GM19240 (cell line): Measurements from ENCODE around the gene CEP89.
"Not testable (repeated sequence)": the region's sequence is repeated elsewhere in the genome, so short reads cannot be mapped to it uniquely, and the experiment has no call there.

Experiments used
- DNase-seq: peaks from one replicate; pipeline ENCODE4 v3.0.0; 2011; ENCODE audit warnings: low spot score; ENCODE audit not compliant: insufficient read length

Gene CEP89

GRCh38 chr19:32869966-32870573 is 101.7 kb downstream of the CEP89 start:
- no peak for DNase-seq

- no peak for DNase-seq
Measured at GRCh38 chr19:32869369-32869965, 102.3 kb downstream of the CEP89 start, which contains the start of gene SLC7A9. Gene SLC7A9, minus strand, starts transcription at chr19:32869767. Its CDS starts 1,233 bp downstream, at chr19:32868534.

DNA sequence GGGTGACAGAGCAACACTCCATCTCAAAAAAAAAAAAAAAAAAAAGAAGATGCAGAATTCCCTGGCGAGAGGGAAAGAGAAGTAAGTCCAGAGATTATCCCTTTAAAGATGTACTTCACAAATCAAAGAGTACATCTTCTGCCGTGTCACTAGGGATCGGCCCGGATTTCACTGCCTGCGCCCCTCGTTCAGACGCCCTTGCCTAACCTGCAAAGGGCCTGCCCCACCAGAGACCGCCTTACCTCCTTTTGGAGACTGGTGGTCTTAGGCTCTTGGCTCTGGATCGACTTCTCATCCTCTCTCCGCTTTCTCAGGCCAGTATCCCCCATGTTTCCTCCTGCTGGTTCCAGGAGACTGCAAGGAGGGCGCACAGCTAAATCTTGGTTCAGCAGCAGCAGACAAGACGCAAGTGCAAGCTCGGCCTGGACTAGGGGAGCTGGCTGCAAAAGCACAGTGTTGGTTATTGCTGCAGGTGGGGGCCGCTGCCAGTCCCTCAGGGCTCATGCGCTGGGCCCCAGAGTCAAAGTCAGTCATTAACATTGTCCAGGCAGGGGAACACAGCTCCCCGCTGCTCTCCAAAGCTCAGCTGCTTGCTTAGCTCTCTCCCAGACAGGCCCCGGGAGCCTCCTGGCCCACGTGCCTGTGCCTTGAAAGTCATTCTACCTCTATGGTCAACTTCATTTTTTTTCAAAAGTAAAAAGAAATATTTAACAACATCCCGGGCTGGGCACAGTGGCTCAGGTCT is 103.4 kb downstream of the CEP89 start:
- DNase-seq, result no peak

GRCh38 chr19:32867436-32867835 is 104.3 kb downstream of the CEP89 start:
- not testable (repeated sequence) for DNase-seq

DNA sequence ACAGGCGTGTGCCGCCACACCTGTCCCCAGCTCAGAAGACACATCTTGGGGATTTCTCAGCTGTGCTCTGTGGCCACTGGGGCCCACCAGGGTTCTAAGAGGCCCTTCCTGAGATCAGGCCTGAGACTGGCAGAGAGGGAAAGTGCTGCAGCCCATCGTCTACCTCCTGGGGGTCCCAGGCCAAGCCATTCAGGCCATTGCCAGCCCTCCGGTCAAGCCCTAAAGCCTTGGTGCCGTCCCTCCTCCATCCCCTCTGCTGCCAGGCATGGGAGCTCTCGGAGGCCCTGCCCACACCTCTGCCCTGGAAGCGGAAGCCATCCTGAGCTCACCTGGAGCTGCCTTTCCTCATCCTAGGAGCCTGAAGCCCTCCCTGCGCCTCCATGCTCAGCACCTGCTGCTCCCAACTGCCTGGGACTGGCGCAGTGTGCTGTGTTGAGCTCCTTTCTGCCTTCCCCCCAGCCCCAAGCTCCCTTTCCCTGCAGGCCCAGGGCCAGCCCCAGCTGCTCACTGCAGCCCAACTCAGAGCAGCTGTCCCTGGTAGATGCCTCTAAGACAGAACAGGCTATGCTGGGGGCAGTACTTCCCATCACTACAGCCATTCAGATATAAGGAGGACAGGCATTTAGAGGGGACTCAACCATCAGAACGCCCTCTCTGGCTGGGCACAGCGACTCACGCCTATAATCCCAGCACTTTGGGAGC is 105.0 kb downstream of the CEP89 start:
- no peak for DNase-seq

- no peak for DNase-seq
Measured at GRCh38 chr19:32866061-32866460, 105.7 kb downstream of the CEP89 start.

- no peak for DNase-seq
Measured at GRCh38 chr19:32865326-32865725, 106.4 kb downstream of the CEP89 start.

DNA sequence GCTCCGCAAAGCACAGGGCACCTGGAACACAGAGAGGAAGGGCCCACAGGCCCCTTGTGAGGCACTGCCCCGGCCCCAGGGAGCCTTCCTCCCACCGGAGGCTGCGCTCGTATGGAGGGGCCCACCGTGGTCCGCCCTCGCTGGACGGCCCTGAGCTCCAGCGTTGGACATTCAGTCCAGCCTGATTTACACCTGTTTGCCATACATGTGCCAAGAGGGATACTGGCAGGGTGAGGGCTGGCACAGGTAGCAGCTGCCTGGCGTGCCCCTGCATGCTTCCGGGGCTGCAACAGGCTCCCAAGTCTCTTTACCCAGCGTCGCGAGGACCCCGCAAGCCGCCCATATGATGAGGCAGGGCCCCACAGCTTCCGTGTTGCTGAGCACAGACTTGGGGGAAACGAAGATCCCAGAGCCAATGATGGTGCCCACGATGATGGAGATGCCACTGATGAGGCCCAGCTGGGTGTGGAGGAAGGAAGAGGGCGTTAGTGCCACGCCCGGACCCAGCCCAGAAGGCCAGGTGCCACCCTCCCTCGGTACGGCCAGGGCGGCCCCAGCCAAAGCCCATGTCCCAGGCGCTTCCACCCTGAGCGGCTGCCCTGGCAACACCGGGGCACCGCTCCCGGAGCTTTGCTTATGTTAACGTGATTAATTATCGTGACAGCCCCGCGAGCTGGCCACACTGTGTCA is 107.3 kb downstream of the CEP89 start:
- DNase-seq, result no peak

GRCh38 chr19:32863841-32864240 is 107.9 kb downstream of the CEP89 start:
- no peak for DNase-seq

DNA sequence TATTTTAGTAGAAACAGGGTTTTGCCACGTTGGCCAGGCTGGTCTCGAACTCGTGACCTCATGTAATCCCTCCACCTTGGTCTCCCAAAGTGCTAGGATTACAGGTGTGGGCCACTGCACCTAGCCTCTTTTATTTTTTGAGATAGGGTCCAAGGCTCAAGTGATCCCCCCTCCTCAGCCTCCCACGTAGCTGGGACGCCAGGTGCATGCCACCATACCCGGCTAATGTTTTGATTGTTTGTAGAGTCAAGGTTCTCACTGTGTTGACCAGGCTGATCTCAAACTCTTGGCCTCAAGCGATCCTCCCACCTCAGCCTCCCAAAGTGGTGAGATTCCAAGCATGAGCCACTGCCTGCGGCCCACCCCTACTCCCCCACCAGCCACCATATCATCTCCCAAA is 108.5 kb downstream of the CEP89 start:
- DNase-seq, result no peak

- DNase-seq, result no peak
Measured at GRCh38 chr19:32862741-32863140, 109.0 kb downstream of the CEP89 start.

GRCh38 chr19:32862173-32862572 is 109.6 kb downstream of the CEP89 start:
- no peak for DNase-seq

GRCh38 chr19:32861596-32861995 is 110.2 kb downstream of the CEP89 start:
- DNase-seq, result no peak

DNA sequence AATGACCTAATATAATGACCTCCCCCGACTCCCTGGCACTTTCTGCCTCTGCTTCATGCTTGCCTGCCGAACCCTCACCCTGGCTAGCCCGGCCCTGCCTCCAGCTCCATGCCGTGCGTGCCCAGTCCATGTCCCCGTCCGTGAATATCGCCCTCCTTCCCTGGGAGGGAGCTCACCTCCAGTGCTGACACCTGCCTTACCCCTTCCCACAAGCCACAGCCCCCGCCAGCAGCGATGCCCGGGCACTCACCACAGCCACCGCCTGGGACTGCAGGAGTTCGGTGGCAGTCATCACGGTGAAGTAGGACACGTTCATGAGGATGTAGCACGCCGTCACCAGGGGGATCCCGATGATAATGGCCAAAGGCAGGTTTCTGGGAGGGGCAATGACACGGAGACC is 112.2 kb downstream of the CEP89 start:
- no peak for DNase-seq

- DNase-seq, result no peak
Measured at GRCh38 chr19:32858559-32858958, 113.2 kb downstream of the CEP89 start.

DNA sequence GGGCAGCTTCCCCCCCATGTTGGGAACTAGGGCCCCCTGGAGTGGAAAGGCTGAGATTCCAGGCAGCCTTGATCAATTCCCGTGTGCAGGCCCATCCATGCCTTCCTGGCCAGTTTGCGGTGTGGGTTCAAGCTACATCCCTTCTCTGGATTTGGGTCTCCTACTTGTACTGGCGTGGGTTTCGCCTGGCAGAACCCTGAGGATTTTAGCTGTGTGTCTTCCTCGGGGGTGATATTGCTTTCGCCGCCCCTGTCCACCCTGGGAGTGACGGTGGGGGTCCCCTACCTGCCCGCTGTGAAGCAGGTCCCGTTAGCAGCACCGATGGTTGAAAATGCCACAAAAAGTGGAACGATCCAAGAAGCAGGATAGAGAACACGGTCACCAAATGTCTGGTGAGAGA is 113.6 kb downstream of the CEP89 start:
- no peak for DNase-seq

GRCh38 chr19:32857584-32857983 is 114.2 kb downstream of the CEP89 start:
- no peak for DNase-seq

- DNase-seq, result not testable (repeated sequence)
Measured at GRCh38 chr19:32856818-32857217, 114.9 kb downstream of the CEP89 start.

DNA sequence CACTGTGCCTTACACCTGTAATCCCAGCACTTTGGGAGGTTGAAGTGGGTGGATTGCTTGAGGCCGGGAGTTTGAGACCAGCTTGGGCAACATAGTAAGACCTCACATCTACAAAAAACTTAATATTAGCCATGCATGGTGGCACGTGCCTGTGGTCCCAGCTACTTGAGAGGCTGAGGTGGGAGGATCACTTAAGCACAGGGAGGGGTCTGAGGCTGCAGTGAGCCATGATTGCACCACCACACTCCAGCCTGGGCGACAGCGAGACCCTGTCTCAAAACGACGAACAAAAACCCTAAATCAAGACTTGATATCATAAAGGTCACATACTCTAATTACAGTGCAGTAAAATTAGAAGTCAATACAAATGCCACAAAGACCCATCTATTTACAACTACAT is 119.5 kb downstream of the CEP89 start:
- no peak for DNase-seq

DNA sequence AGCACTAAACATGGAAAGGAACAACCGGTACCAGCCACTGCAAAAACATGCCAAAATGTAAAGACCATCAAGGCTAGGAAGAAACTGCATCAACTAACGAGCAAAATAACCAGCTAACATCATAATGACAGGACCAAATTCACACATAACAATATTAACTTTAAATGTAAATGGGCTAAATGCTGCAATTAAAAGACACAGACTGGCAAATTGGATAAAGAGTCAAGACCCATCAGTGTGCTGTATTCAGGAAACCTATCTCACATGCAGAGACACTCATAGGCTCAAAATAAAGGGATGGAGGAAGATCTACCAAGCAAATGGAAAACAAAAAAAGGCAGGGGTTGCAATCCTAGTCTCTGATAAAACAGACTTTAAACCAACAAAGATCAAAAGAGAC is 123.7 kb downstream of the CEP89 start:
- not testable (repeated sequence) for DNase-seq

DNA sequence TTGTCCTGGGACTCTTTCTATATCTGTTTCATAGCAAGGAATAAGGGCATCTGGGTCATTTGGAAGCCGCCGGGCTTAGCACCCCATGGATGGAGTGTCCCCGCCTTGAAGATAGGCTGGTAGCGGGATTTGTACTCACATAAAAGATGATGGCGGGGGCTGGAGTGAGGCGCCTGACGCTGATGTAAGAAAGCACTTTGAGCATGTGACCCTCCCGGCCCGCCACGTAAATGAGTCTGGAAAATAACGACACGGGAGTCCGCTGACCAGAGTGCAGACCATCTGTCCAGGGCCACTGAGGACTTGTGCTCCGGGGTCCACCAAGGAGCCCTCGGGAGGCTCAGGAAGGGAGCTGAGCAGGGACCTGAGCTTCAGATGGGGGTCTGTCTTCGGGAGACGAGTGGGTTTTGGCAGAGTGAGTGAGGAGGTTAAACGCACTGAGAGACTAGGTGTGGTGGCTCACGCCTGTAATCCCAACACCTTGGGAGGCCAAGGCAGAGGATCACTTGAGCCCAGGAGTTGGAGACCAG is 128.0 kb downstream of the CEP89 start:
- DNase-seq, result no peak
